Measurements from ENCODE around the gene TRMT11. TPM values are rescaled to one million over a fixed set of nuclear protein-coding genes. Genes with fewer than 3 reads are reported as not detected.

TRMT11 gene
- polyA plus RNA-seq, 1 donor (not counting 4 experiments of a cell fraction or from before 2014, with no cell fraction given), result 23.0 TPM

GRCh38 chr6:125983246-125983945 is 2.9 kb upstream of the TRMT11 start:
- DNase-seq (ENCODE audit: low read depth, low spot score), result no peak
- dilution Hi-C loops (cut with MboI; ENCODE audit: extremely low pct_ligation_motif_present, low sequenced_read_pairs), result no loop called here
- Histone ChIP-seq H4K20me1 (ENCODE audit: control insufficient read depth, extremely low read depth, insufficient read depth, low read length) (no peaks in the 10 kb centered on the region), H3K79me2 (ENCODE audit: control insufficient read depth, insufficient read depth, low read length) (peaks cover 22% of the 10 kb centered on the region), H3K4me1 (ENCODE audit: control insufficient read depth, extremely low read depth, insufficient read depth, low read length) (peaks cover 20% of the 10 kb centered on the region), H2AFZ (ENCODE audit: control insufficient read depth, low read length) (no peak overlapping the region), H3K9me1 (ENCODE audit: control insufficient read depth, extremely low read depth, insufficient read depth, low read length) (peaks cover 2% of the 10 kb centered on the region), H3K4me2 (ENCODE audit: control insufficient read depth, extremely low read depth, insufficient read depth, low read depth, low read length) (no peak overlapping the region), H3K9ac (ENCODE audit: control insufficient read depth, extremely low read depth, insufficient read depth, low read length) (no peak overlapping the region), H3K27me3 (ENCODE audit: control insufficient read depth, extremely low read depth, insufficient read depth, low read length) (no peaks in the 10 kb centered on the region), H3K4me3 (ENCODE audit: control insufficient read depth in 2 of 3, extremely low read depth in 1 of 3, insufficient read depth in 2 of 3, low read depth in 1 of 3, low read length in 3 of 3) (no peak overlapping the region), H3K36me3 (ENCODE audit: control insufficient read depth in 2 of 2, extremely low read depth in 1 of 2, insufficient read depth in 2 of 2, low read length in 2 of 2) (peaks cover 0 to 1% of the 10 kb centered on the region in 2 experiments), H3K27ac (ENCODE audit: control insufficient read depth, insufficient read depth, low read length) (no peak overlapping the region), H3K9me3 (ENCODE audit: control insufficient read depth, low read depth, low read length) (no peaks in the 10 kb centered on the region)
- no peak for FAIRE-seq
- no peak for TF ChIP-seq CTCF (optimal IDR thresholded peaks at IDR 0.05 in 1 of 3, IDR thresholded peaks at IDR 0.05 in 1 of 3, conservative IDR thresholded peaks at IDR 0.05 in 1 of 3; ENCODE audit: extremely low read depth in 1 of 3, insufficient read depth in 2 of 3, low read length in 3 of 3)

- peaks cover 0 to 1% of the 10 kb centered on the region in 2 experiments for H3K36me3 ChIP-seq (ENCODE audit: control insufficient read depth in 2 of 2, extremely low read depth in 1 of 2, insufficient read depth in 2 of 2, low read length in 2 of 2)
- TF ChIP-seq EZH2 (IDR thresholded peaks at IDR 0.05; ENCODE audit: low read length), result no peak
- TF ChIP-seq CTCF (optimal IDR thresholded peaks at IDR 0.05 in 1 of 3, IDR thresholded peaks at IDR 0.05 in 1 of 3, conservative IDR thresholded peaks at IDR 0.05 in 1 of 3; ENCODE audit: extremely low read depth in 1 of 3, insufficient read depth in 2 of 3, low read length in 3 of 3), result no peak
- DNase-seq (ENCODE audit: low read depth, low spot score), result no peak
- H3K4me2 ChIP-seq (ENCODE audit: control insufficient read depth, extremely low read depth, insufficient read depth, low read depth, low read length), result no peak overlapping the region
- peaks cover 24% of the 10 kb centered on the region for H3K4me1 ChIP-seq (ENCODE audit: control insufficient read depth, extremely low read depth, insufficient read depth, low read length)
- H2AFZ ChIP-seq (ENCODE audit: control insufficient read depth, low read length), result no peak overlapping the region
- H3K9ac ChIP-seq (ENCODE audit: control insufficient read depth, extremely low read depth, insufficient read depth, low read length), result no peak overlapping the region
- no peak overlapping the region for H3K27ac ChIP-seq (ENCODE audit: control insufficient read depth, insufficient read depth, low read length)
- FAIRE-seq, result no peak
- H3K27me3 ChIP-seq (ENCODE audit: control insufficient read depth, extremely low read depth, insufficient read depth, low read length), result no peaks in the 10 kb centered on the region
- H3K9me1 ChIP-seq (ENCODE audit: control insufficient read depth, extremely low read depth, insufficient read depth, low read length), result peaks cover 2% of the 10 kb centered on the region
- H3K79me2 ChIP-seq (ENCODE audit: control insufficient read depth, insufficient read depth, low read length), result peaks cover 30% of the 10 kb centered on the region
- H3K4me3 ChIP-seq (ENCODE audit: control insufficient read depth in 2 of 3, extremely low read depth in 1 of 3, insufficient read depth in 2 of 3, low read depth in 1 of 3, low read length in 3 of 3), result no peak overlapping the region
- no peaks in the 10 kb centered on the region for H3K9me3 ChIP-seq (ENCODE audit: control insufficient read depth, low read depth, low read length)
- no peaks in the 10 kb centered on the region for H4K20me1 ChIP-seq (ENCODE audit: control insufficient read depth, extremely low read depth, insufficient read depth, low read length)
- dilution Hi-C loops (cut with MboI; ENCODE audit: extremely low pct_ligation_motif_present, low sequenced_read_pairs), result no loop called here
Measured at GRCh38 chr6:125984311-125984710, 2.0 kb upstream of the TRMT11 start.
